ENCODE data around the gene SLC26A11.
A peak's percentile ranks its signal among the peaks of the same experiment; 100 is the strongest.
"Not testable (repeated sequence)": the region's sequence is repeated elsewhere in the genome, so short reads cannot be mapped to it uniquely, and the experiment has no call there.

The SLC26A11 gene

DNA sequence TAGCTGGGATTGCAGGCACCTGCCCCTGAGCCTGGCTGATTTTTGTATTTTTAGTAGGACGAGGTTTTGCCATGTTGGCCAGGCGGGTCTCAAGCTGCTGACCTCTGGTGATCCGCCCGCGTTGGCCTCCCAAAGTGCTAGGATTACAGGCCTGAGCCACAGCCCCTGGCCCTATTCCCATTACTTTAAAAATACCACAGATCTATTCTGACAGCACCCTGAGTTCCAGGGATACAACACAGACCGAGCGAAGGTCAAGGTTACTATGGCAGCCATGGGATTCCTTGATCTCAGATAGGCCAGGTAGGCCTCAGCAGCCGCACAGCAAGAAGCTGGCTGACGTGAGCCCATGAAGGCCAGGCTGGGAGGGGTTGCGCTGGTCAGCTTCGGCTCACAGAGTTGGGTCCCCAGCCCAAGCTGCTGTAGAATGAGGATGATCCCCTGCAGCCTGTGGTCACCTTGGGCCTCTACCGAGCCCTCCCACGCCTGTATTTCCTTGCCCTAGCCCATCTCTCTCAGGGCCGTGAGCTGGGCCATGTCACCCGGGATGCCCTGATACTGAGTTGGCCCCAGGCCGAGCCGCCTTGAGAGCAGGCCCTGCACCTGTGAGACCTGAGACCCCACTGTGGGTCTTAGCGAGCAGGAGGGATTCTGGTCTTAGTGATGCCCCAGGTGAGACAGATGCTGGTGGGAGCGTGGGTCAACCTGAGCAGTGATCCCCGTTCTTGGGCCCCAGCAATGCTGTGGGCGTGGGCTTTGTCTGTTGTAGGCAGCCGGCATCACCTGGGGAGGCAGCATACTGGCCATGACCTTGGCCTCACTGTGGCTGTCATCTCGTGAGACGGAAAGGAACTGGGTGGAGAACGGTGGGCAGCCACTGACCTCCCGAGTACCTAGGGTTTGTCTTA lies 23.6 kb downstream of the SLC26A11 start:
- DNase-seq (ENCODE audit: low read depth, low spot score) = no peak

- DNase-seq (ENCODE audit: low read depth, low spot score) = not testable (repeated sequence)
Measured at GRCh38 chr17:80244448-80244847, 24.2 kb downstream of the SLC26A11 start.

- peak; percentile 23 for DNase-seq (ENCODE audit: low read depth, low spot score)
Measured at GRCh38 chr17:80244871-80245509, 24.8 kb downstream of the SLC26A11 start.

DNA sequence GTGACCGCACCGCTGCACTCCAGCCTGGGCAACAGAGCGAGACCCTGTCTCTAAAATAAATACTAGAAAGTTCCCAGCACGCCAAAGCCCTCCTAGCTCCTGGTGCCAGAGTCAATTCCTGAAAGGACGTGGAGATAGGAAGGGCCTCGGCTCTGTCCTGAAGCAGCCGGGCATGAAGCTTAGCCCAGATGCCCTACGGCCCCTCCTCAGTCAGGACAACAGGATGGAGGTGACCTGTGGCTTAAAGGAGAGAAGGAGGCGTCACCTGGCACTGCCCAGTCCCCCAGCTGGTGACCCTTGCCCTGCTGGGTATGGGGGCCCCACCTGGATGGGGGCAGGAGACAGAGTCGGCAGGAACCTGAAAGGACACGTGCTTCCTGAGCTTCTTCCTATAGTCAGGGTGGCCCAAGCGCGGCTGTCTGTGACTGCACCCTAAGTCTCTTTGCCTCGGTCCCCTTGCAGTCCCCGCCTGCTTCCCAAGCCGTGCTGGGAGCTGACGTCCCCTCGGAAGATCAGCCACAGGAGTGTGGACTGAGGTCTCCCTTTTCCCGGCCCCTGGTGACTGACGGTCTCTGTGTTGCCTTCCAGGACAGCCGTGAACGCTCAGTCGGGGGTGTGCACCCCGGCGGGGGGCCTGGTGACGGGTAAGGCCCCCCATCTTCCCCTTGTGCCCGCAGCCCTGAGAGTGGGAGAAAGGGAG lies 25.5 kb downstream of the SLC26A11 start:
- DNase-seq (ENCODE audit: low read depth, low spot score) = no peak

DNA sequence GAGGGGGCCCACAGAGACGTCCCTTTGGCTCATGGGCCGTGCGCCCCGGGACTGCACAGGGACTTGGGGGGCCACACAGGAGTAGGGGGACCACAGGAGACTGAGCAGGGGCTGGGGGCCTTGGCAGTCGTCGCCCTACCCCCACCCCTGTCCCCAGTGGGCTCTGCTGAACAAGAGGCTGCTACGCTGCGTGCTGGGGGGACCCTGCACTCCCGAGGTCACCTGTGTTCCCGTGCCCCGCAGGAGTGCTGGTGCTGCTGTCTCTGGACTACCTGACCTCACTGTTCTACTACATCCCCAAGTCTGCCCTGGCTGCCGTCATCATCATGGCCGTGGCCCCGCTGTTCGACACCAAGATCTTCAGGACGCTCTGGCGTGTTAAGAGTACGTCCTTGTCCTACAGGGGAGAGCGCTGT lies 26.0 kb downstream of the SLC26A11 start:
- DNase-seq (ENCODE audit: low read depth, low spot score) = no peak

DNA sequence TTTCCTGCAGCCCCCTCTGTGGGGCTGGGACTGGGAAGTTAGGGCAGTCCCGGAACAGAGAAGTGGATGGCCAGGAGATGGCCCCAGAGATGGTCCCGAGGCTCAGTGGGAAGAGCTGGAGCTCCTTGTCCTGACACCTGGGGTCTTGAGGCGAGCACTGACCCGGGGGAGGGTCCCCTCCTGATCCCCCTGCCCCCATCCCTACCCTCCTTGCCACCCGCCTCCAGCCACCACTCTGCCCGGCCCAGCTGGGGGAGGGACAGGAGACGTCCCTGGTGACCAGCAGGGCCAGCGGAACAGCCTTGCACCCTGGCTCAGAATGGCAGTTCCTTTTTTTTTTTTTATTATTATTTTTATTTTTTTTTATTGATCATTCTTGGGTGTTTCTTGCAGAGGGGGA lies 26.5 kb downstream of the SLC26A11 start:
- no peak for DNase-seq (ENCODE audit: low read depth, low spot score)

GRCh38 chr17:80247561-80247960 lies 27.3 kb downstream of the SLC26A11 start:
- DNase-seq (ENCODE audit: low read depth, low spot score) = no peak

DNA sequence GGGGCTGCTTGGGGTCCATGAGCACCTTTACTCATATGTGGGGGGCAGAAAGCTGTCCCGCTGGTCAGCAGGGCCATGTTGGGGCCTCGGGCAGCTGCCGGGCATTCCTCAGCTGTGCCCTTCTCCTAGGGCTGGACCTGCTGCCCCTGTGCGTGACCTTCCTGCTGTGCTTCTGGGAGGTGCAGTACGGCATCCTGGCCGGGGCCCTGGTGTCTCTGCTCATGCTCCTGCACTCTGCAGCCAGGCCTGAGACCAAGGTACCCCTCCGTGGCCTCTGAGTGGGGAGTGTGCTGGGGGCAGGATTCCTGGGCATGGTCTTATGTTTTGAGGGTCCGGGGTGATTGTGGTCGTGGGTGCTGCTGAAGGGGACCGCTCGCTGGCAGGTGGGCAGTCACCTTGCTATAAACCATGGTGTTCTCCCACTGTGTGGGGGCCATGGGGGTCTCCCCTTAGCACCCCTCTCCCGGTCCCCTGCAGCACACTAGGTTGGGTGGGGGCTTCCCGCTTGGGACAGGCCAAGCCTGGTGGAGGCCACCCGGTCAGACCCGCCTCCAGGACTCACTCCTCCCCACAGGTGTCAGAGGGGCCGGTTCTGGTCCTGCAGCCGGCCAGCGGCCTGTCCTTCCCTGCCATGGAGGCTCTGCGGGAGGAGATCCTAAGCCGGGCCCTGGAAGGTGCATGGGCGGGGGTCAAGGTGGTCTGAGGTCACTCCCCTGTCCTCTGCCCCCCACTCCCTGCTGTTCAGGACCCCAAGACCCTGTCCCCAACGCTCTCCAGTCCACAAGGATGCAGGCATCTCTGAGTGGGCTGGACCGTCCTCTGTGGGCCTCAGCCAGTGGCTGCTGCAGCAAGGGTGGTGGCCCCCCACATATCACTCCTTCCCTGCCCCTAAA lies 28.0 kb downstream of the SLC26A11 start:
- no peak for DNase-seq (ENCODE audit: low read depth, low spot score)

DNA sequence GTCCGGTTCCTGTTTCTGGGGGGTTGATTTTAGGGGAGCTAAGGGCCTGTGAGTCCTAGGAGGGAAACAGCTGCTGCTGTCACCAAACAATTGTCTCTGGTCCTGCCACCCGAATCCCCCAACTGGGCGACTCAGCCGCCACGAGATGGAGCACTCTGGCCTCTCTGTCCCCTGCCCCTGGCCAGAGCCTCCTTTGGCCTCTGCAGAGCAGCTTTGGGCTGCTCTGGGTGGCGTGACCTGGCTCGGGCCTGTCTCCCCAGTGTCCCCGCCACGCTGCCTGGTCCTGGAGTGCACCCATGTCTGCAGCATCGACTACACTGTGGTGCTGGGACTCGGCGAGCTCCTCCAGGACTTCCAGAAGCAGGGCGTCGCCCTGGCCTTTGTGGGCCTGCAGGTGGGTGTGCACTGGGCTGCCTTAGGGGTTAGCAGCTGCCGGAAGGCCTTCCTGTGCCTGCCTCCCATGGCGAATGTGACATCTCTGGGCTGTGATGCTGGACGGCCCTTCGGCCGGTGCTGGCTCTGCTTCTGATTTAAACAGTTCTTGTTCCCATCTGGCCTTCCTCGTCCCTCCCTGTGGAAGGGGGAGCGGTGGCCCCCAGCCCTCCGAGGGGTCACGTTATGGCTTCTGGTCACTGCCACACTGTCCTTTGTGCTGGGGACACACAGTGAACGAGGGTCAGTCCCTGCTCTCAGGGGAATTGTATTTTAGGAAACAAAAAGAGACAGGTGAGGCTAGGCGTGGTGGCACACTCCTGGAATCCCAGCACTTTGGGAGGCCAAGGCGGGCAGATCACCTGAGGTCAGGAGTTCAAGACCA lies 28.9 kb downstream of the SLC26A11 start:
- no peak for DNase-seq (ENCODE audit: low read depth, low spot score)

GRCh38 chr17:80251966-80252365 lies 31.7 kb downstream of the SLC26A11 start:
- no peak for DNase-seq (ENCODE audit: low read depth, low spot score)

DNA sequence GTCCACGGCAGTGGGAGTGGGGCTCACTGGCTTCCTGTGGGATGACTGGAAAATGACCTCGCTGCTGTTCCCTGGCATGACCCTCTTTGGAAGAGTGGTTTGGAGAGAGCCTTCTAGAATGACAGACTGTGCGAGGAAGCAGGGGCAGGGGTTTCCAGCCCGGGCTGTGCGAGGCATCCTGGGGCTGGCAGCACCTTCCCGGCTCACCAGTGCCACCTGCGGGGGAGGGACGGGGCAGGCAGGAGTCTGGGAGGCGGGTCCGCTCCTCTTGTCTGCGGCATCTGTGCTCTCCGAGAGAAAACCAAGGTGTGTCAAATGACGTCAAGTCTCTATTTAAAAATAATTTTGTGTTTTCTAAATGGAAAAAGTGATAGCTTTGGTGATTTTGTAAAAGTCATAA lies 32.6 kb downstream of the SLC26A11 start:
- DNase-seq (ENCODE audit: low read depth, low spot score) = peak; percentile 81

DNA sequence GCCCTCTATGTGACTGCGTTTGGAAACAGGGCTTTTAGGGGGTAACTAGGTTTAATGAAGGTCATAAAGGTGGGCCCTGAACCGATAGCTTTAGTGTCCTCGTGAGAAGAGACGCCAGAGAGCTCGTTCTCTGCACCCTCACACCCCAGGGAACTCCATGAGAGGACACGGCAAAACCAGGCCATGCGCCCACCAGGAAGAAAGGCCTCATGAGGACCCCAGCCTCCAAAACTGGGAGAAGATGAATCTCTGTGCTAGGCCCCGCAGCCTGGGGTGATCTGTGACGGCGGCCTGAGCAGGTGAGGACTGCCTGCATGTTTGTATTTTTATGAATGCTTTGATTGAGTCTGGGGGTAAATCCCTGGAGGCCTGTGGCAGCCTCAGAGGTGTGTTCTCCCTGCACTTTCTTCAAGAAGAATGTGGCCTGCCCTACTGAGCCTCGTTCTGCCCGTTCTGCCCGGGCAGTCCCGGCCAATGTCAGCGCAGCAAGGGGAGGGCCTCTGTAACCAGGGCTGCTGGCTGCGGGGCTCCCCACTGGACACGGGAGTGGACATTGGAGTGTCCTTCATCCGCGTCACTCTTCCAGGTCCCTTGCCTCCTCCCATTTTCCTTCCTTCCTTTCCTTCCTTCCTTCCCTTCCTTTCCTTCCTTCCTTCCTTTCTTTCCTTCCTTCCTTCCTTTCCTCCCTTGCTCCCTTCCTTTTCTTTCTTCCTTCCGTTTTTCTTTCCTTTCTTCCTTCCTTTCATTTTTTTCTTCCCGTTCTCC lies 33.6 kb downstream of the SLC26A11 start:
- no peak for DNase-seq (ENCODE audit: low read depth, low spot score)

DNA sequence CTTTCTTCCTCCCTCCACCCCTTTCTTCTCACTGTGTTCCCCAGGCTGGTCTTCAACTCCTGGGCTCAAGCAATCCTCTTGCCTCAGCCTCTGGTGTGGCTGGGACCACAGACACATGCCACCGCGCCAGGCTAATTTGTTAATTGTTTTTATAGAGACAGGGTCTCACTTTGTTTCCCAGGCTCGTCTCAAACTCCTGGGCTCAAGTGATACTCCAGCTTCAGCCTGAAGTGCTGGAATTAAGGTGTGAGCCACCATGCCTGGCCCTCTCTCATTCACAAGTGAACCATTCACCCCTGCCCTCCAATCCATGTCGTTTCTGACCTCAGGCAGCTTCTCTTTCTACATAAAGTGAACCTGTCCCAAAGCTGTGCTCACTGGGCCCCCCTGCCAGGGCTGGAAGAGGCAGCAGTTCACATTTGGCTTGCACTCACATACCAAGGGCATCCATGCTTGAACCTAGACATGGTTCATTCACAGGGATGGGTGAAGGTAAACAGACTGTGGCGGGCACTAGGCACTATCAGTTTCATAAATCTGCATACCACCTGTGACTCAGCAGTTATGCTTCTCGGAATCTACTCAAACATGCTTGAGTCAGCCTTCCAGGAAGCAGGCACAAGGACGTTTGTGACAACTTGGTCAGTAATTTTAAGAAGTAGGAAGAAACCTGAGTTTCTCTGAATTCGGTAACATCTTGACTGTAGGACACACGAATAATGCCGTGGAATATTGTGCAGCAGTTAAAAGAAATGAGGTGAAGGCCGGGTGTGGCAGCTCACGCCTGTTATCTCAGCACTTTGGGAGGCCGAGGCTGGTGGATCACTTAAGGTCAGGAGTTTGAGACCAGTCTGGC lies 34.4 kb downstream of the SLC26A11 start:
- no peak for DNase-seq (ENCODE audit: low read depth, low spot score)

DNA sequence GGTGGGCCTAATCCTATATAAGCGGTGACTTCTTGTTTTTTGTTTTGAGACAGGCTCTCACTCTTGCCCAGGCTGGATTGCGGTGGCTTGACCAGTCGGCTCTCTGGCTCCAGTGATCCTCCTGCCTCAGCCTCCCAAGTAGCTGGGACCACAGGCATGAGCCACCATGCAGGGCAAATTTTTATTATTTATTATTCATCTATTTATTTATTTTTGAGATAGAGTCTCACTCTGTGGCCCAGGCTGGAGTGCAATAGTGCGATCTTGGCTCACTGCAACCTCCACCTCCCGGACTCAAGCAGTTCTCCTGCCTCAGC lies 35.8 kb downstream of the SLC26A11 start:
- DNase-seq (ENCODE audit: low read depth, low spot score) = no peak

DNA sequence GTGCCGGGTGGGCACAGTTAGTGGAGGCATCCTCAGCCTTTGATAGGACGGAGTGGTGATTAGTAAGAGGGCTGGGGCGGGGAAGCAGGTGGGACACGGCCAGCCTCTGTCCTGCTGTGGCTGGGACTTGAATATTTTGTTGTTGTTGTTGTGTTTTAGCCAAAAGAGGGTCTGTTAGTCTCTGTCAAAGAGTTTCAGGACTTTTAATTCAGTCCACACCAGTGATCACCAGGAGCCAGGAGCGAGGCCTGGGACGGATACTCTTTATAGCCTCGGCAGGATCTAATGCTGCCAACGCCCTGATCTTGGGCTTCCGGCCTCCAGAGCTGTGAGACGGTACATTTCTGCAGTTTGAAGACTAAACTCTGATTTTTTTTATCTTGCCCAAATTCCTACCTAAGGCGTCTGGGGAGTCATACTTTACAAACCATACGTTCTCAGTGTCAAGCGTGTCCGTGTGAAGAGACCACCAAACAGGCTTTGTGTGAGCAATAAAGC lies 37.5 kb downstream of the SLC26A11 start:
- peak; percentile 57 for DNase-seq (ENCODE audit: low read depth, low spot score)

- DNase-seq (ENCODE audit: low read depth, low spot score) = not testable (repeated sequence)
Measured at GRCh38 chr17:80258296-80258695, 38.1 kb downstream of the SLC26A11 start.

GRCh38 chr17:80259457-80260068 lies 39.3 kb downstream of the SLC26A11 start:
- no peak for DNase-seq (ENCODE audit: low read depth, low spot score)

GRCh38 chr17:80260069-80260535 lies 39.9 kb downstream of the SLC26A11 start:
- peak; percentile 80 for DNase-seq (ENCODE audit: low read depth, low spot score)

All from ELF-1 (cell line).